ENCODE measurements around the gene NHSL1. TPM values are rescaled to one million over a fixed set of nuclear protein-coding genes. Genes with fewer than 3 reads are reported as not detected.

Gene NHSL1
- total and polyA plus RNA-seq, 9 of the 15 experiments (the other 6 are each of a cell fraction or from before 2014, with no cell fraction given) = 0.09 to 0.20 TPM; not detected in 7

DNA sequence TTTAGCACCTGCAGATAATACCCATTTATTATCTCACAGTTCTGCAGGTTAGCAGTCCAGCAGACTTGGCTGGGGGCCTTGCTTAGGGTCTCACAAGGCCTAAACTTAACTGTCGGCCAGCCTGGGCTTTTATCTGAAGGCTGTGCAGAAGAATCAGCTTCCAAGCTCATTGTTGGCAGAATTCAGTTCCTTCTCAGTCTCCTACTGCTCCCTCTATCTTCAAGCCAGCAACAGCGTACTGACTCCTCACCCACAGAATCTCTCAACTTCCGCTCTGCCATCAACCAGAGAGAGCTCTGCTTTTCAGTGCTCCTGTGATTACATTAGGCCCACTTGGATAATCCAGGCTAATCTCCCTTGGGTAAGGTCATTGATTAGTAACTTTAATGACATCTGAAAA lies 30.2 kb upstream of the NHSL1 start (continued):
- TF ChIP-seq SP1 (CRISPR knock-in tag; IDR thresholded peaks at IDR 0.05) = no peak

DNA sequence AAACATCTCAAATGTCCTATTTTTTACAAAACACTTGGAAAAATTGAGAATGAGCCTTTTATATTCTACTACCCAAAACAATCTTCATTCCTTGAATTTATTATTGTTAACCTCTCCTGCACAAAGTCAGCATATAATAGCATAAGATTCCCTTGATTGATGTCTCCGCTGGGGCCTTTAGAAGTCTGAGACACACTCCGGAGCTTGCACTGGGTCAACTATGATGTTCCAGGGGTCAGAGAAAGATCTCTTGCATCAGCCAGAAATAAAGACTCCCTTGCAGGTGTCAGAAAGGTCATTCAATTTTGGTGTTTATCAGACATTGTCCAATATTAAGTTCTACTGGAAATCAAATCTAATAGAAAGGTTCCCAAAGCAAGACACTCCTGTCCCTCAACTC lies 29.7 kb upstream of the NHSL1 start:
- DNase-seq (ENCODE audit: extremely low read depth in 1 of 4, low spot score in 3 of 4) = no peak
- no peaks in the 10 kb centered on the region for H3K4me1 ChIP-seq (replicated peaks in 1 of 2; ENCODE audit: control insufficient read depth in 2 of 2, insufficient read depth in 2 of 2, low read length in 2 of 2)
- WGBS (ENCODE audit: insufficient coverage, low coverage, missing lambda C conversion rate) = 2% methylated on average over 2 of the region's 2 CpGs
- H3K9ac ChIP-seq (ENCODE audit: insufficient read depth in 1 of 2, low read depth in 2 of 2, low read length in 2 of 2) = no peak overlapping the region
- H3K36me3 ChIP-seq (ENCODE audit: control insufficient read depth, insufficient read depth, low read length) = no peaks in the 10 kb centered on the region
- H3K27ac ChIP-seq (ENCODE audit: extremely low read depth, low read depth, low read length) = no peak overlapping the region
- intact Hi-C loops (cut with micrococcal nuclease) = no loop called here
- ATAC-seq = no peak
- ChIA-PET POLR2A (no interaction called here), CTCF (ENCODE audit: low intra/inter-chr PET ratio) (no interaction called here)
- no peak for FAIRE-seq
- no peaks in the 10 kb centered on the region for H4K20me1 ChIP-seq (replicated peaks; ENCODE audit: control insufficient read depth, insufficient read depth, low read length)
- H3K79me2 ChIP-seq (ENCODE audit: control insufficient read depth, insufficient read depth, low read length) = no peaks in the 10 kb centered on the region
- TF ChIP-seq, protein P1, sequence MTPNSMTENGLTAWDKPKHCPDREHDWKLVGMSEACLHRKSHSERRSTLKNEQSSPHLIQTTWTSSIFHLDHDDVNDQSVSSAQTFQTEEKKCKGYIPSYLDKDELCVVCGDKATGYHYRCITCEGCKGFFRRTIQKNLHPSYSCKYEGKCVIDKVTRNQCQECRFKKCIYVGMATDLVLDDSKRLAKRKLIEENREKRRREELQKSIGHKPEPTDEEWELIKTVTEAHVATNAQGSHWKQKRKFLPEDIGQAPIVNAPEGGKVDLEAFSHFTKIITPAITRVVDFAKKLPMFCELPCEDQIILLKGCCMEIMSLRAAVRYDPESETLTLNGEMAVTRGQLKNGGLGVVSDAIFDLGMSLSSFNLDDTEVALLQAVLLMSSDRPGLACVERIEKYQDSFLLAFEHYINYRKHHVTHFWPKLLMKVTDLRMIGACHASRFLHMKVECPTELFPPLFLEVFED (CRISPR knock-in tag; conservative IDR thresholded peaks at IDR 0.05) = no peak
- TF ChIP-seq RAD51 (IDR thresholded peaks at IDR 0.05; ENCODE audit: borderline replicate concordance, low read depth) = no peak
- TF ChIP-seq, protein P2, sequence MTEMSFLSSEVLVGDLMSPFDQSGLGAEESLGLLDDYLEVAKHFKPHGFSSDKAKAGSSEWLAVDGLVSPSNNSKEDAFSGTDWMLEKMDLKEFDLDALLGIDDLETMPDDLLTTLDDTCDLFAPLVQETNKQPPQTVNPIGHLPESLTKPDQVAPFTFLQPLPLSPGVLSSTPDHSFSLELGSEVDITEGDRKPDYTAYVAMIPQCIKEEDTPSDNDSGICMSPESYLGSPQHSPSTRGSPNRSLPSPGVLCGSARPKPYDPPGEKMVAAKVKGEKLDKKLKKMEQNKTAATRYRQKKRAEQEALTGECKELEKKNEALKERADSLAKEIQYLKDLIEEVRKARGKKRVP (CRISPR knock-in tag; IDR thresholded peaks at IDR 0.05) = no peak
- TF ChIP-seq, protein P3, sequence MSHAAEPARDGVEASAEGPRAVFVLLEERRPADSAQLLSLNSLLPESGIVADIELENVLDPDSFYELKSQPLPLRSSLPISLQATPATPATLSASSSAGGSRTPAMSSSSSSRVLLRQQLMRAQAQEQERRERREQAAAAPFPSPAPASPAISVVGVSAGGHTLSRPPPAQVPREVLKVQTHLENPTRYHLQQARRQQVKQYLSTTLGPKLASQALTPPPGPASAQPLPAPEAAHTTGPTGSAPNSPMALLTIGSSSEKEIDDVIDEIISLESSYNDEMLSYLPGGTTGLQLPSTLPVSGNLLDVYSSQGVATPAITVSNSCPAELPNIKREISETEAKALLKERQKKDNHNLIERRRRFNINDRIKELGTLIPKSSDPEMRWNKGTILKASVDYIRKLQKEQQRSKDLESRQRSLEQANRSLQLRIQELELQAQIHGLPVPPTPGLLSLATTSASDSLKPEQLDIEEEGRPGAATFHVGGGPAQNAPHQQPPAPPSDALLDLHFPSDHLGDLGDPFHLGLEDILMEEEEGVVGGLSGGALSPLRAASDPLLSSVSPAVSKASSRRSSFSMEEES (CRISPR knock-in tag; IDR thresholded peaks at IDR 0.05) = no peak
- TF ChIP-seq, protein P4, sequence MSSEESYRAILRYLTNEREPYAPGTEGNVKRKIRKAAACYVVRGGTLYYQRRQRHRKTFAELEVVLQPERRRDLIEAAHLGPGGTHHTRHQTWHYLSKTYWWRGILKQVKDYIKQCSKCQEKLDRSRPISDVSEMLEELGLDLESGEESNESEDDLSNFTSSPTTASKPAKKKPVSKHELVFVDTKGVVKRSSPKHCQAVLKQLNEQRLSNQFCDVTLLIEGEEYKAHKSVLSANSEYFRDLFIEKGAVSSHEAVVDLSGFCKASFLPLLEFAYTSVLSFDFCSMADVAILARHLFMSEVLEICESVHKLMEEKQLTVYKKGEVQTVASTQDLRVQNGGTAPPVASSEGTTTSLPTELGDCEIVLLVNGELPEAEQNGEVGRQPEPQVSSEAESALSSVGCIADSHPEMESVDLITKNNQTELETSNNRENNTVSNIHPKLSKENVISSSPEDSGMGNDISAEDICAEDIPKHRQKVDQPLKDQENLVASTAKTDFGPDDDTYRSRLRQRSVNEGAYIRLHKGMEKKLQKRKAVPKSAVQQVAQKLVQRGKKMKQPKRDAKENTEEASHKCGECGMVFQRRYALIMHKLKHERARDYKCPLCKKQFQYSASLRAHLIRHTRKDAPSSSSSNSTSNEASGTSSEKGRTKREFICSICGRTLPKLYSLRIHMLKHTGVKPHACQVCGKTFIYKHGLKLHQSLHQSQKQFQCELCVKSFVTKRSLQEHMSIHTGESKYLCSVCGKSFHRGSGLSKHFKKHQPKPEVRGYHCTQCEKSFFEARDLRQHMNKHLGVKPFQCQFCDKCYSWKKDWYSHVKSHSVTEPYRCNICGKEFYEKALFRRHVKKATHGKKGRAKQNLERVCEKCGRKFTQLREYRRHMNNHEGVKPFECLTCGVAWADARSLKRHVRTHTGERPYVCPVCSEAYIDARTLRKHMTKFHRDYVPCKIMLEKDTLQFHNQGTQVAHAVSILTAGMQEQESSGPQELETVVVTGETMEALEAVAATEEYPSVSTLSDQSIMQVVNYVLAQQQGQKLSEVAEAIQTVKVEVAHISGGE (CRISPR knock-in tag; IDR thresholded peaks at IDR 0.05) = no peak
- no peak for TF ChIP-seq PML (IDR thresholded peaks at IDR 0.05; ENCODE audit: low read length)
- H3K4me2 ChIP-seq (ENCODE audit: insufficient read depth, low read length) = no peak overlapping the region
- in situ Hi-C loops (cut with MboI) = no loop called here
- no peaks in the 10 kb centered on the region for H3K9me1 ChIP-seq (ENCODE audit: control insufficient read depth, insufficient read depth, low read length)
- no peak overlapping the region for H2AFZ ChIP-seq (ENCODE audit: low read depth, low read length)
- BruUV-seq (replicated peaks) = no TSS peak
- H3K4me3 ChIP-seq = no peak overlapping the region
- H3K27me3 ChIP-seq (ENCODE audit: control insufficient read depth in 2 of 2, insufficient read depth in 2 of 2, low read length in 2 of 2) = peaks cover 0 to 11% of the 10 kb centered on the region in 2 experiments; a peak in 3 of 5 replicates
- H3K9me3 ChIP-seq (replicated peaks; ENCODE audit: control insufficient read depth, insufficient read depth, low read depth, low read length) = no peaks in the 10 kb centered on the region

All from K562 (cell line).